ENCODE results near the gene FILIP1.

The FILIP1 gene

DNA sequence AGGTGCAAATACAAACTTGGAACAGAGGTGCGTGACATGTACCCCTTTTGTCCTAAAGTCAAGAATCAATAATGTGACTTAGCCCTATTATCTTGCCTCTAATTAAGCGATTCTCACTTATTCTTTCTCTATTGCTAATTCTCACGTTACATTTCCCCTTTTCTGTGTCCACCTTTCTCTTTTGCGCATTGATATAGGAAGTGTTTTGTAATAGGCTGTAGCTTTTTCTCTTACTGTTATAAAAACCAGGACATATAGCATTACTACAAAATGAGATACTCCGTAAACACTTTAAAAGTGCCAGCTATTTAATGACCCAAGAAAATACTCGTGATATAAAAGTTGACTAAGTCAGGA lies 208.3 kb downstream of the FILIP1 start:
- DNase-seq: no peak

DNA sequence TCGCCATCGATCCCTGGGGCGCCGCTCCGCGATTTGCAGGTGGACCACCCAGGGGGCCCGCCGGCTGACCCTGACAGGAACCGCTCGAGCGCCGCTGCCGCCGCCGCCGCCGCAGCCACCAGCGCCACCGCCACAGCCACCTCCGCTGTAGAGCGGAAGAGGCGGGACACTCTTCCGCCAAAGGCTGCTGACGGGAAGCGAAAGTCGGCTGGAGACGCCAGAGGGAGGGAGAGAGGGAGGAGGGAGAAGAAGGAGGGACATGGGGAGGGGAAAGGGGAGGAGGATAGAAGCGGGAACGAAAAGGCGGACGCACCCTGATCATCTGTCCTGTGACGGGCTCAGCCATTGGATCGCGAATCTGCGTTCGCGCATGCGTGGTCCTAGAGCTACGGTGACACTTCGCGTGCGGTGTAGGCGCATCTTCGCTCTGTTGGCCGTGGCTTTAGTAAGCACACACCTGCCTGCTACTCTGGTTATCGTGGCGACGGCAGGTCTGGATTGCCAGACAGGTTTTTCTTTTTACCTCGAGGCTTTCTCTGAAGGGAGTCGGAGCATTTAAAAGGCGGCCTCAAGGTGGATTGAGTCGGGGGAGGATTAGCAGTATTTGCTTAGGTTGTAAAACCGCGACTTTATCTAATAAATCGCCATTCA lies 208.8 kb downstream of the FILIP1 start, which contains the start of gene TMEM30A:
TSS of gene TMEM30A (minus strand) at position 161 of the 651 bp plus-strand sequence. CDS start at position 7, 154 bp downstream.
- peak; percentile 95 for DNase-seq

DNA sequence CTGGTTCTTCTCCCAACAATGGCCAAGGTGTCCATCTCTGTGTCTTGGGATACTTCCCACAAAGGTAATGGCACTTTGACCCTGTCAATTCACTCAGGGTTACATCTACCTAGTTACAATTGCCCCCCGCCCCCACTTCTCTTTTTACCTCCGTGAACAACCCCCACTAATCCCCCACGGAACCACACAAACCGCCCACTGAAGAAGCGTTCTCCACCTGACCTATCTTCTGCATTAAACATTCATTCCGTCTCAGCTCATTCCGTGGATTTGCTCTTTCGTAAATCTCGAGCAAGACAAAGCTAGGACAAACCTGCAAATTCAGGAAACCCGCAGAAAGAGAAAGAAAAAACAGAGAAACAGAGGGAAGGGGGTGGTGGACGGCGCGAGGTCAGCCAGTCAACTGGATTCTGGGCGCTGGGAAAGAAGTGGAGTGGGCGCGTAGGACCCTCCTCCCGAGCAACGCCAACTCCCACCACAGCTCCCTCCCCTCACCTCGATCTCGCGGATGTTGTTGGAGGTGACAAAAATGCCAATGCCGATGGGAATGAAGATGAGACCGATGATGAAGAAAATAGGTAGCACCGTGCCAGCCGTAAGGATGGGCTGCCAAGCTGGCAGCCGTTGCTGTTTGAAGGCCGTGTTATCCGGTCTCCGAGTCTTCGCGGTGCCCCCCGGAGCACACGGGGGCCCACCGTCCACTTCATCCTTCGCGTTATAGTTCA lies 209.5 kb downstream of the FILIP1 start:
- peak; percentile 55 for DNase-seq

DNA sequence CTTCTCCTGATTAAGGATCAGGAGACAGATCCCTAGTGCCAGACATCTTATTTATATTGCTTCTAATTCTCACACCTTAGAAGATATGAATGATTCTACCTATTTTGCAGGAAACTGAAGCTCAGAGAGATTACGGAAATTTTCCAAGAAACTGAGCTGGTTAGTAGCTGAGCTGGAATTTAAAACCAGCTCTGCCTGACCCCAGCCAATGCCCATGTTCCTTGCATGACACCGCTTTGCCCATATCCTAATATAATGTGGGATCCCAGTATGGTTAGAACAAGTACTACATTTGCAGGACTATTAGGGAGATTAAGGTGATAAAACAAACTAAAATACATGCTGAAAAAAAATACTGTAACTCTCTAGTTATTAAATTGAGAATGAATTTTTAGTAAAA lies 210.9 kb downstream of the FILIP1 start:
- no peak for DNase-seq

DNA sequence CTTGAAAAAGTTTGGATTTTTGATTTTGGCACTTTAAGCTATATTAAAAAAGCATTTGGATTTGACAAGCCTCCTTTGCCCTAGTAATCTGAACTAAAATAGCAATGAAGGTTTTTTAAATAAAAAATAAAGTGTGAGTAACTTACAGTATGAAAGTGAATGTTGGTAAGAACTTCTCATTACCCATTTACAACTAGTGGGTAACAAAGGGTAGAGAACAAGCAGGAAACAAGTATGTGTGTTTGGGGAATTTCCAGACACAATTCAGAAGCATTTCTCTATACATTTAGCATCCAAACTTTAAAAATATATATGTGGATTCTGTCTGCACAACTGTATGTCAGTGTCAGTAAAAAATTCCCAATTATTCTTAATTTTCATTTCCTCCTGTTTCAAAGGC lies 211.9 kb downstream of the FILIP1 start:
- DNase-seq: no peak

DNA sequence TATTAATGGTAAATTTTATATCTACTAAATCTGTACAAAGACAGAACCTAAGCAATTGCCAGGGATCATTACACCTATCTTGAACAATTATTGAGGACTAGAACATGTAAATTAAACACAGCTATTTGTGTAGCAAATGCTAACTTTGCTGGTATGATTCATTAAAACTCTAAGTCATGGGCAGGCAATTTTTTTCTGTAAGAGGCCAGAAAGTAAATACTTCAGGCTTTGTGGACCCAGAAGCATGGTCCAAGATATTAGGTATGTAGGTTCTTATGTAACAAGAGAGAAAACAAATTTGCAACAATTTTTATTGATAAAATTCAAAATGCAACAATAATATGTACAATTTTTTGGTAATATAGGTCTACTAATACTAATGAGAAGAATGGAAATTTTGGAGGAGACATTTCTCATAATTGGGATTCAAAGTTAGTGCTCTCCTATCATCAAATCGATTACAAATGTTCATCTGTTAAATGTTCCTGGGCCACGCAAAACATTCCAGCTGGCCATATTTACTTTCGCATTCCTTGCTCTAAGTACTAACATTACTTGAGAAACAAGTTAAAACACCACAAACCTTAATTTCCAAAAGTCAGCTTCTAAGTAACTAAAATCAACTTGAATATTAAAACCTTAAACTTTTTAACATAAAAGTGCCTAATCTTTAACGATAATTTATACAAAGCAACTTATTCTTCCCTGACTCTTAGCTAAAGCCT lies 213.3 kb downstream of the FILIP1 start:
- DNase-seq: no peak

DNA sequence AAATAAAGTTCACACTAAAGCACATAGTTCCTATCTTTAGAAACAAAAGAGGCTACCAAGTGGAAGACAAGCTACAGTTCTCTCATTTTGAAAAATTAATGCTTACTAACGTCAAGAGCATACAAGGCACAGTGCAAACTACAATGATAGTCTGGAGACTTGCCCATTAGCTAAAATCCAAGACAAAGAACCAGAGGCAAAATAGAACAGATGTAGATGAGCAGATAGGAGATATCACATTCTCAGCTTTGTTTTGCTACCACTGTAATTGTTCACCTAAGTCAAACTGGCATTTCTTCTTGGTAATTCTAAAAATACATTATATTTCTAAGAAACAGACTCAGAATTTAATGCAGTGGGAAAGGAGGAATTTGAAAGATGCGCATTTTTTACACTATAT lies 214.2 kb downstream of the FILIP1 start:
- no peak for DNase-seq

DNA sequence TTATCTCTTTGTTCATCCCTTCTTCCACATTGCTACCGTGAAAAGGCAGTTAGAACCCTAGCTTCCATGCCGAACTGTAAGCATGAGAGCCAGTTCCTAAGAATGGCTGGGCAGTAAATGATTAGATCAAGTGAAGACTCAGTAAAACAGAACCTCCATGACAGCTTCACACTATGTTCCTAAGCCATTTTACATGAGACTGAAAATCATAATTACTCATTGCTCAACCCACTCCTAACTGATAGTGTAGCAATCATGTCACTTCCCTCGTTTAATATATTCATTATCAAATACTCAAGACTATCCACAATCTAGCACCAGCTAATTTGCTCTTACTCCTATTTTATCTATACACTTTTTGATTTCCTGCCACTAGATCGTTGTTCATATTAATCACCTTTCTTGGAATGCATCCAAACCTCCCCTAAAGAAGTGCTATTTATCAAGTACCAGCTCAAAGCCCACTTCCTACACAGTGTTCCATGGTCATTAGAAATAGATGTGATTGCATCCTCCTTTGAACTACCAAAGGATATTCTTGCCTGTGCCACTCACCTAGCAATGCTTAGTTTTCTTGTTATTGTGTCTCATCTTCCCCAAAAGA lies 215.0 kb downstream of the FILIP1 start:
- DNase-seq: no peak

DNA sequence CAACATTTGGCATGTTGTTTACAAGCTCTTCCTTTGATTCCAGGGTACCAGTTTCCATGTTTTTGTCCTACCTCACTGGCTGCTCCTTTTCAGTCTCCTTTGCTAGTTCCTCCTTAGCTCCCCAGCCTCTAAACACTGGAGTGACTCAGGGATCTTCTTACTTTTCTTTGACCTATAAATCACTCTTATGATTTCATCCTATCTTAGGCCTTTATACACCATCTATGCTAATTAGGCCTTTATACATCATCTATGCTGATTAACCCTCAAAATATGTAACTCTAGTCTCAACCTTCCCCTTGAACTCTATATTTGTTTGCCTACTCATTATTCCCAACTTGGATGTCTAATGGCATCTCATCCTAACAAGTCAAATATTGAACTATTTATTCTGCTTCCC lies 218.5 kb downstream of the FILIP1 start:
- no peak for DNase-seq

DNA sequence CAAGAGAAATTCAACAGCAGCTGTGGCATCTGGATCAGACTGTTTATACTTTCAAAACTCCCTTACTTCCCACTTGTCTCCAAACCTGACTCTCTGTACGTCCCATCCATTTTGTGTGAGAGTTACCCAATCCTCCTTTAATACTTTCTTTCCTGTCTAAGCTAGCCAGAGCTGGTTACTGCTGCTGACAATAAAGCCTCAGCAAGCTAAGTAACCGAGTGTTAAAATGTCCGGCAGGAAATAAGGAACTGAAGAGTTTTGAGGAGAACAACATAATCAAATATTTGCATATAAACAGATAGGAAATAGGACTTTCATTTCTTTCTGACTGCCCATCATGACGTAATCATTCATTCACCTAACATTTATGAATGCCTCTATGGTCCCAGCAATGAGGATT lies 220.6 kb downstream of the FILIP1 start:
- no peak for DNase-seq

DNA sequence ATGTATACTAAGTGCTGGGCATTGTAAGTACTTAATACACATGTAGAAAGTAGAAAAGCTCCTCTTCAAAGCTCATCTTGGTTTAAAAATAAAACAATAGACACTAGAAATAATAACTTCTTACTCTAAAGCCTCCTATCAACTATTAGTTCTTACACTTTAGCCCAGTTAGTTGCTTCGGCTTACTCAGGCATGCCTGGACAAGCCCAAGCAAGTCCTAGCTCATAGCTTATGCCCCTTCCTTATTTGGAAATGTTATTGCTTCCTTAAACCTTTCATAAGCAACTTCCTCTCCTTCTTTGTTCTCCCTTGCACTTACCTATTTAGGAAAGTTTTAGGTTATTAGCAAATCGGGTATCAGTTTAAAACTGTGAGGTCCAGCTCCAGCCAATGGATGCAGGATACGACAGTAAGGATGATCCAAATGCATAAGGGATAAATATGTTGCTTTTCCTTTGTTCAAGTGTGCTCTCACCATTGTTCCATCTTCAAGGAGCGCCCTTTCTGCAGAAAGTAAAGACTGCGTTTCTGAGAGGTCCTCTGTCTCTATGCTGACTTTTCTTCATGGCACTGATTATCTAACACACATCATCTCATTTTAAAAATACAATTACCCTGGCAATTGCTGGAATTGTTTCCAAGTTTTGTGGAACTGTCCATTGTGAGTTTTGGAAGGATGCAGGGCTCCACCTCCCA lies 221.3 kb downstream of the FILIP1 start:
- DNase-seq: no peak

DNA sequence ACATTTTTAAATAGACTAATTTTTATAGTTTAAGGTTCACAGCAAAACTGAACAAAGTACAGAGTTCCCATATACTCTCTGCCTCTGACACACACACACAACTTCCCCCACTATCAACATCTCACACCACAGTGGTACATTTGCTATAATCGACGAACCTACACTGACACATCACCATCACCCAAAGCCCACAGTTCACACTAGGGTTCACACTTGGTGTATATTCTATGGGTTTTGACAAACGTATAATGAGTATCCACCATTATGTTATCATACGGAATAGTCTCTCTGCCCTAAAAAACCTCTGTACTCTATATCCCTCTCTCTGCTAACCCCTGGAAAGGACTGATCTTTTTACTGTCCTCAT lies 224.6 kb downstream of the FILIP1 start:
- no peak for DNase-seq

DNA sequence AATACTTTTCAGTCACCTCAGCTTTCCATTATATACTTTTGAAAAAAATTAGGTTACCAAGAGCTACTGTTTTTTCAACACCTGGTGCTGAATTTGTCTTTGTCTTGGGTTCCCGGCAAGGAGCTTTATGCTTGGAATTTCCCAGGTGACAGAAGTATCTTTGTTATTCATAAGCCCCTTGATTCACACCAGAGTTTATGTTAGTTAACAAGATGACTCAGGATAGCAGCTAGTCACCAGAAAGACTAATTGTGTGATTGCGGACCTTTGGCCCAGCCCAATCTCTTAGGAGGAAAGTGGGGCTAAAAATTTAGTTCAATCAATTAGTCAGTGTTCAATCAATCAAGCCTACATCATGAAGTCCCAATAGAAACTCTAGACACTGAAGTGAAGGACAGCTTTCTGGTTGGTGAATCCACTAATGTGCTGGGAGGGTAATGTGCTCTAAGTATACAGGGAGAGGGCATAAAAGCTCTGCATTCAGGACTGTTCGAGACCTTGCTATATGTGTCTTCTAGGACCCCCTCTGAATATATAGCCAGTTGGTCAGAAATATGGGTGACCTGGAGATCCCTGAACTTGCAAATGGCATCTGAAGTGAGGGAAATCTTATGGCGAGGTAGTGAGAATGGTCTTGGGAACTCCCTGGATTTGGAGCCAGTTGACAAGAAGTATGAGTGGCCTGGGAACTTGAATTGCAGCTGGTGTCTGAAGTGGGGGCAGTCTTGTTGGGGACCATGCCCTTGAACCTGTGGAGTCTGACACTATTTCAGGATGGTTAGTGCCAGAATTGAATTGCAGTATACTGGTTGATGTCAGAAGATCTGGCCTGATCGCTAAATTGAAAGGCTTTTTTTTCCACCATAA lies 225.2 kb downstream of the FILIP1 start:
- DNase-seq: no peak

DNA sequence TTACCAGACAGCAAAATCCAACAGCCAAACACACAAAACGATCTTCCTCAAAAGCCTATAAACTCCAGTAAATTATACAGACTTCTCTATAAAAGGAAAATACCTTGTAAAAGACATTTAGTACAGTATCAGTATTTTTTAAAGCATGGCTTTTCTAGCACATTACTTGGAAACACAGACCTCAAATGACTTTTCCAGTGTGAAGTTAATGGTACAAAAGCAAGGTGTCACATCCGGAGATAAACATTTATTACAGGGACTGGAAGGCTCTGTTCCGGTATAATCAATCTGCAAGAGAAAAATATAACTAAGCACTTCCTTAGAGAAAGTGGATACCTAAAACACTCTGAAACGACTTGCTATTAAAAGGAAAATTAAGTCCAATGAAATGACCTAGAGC lies 226.1 kb downstream of the FILIP1 start:
- no peak for DNase-seq

DNA sequence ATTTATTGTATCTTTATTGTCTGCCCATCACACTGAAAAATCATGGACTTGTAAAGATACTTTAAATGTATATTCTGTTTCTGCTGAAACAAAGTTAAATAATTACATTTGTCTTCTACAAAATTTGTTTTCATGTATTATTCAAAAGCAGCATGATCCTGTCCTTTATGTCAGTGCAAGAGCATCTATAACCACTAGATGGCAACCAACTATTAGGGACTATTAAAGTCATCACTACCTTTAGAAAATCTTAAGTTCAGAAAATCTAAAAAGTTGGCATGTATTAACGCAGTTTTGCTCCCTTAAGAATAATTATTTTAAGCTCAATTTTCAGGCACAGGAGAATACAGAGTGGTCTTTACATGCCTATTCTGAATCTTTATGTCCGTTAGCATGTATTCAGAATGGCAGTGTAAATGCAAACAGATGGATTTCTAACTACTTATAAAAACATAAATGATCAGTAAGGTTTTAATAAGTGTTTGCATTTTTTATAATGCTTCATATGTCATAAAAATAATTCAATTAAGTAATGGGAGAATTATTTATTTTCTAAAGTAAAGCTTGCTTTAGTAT lies 226.8 kb downstream of the FILIP1 start:
- no peak for DNase-seq

DNA sequence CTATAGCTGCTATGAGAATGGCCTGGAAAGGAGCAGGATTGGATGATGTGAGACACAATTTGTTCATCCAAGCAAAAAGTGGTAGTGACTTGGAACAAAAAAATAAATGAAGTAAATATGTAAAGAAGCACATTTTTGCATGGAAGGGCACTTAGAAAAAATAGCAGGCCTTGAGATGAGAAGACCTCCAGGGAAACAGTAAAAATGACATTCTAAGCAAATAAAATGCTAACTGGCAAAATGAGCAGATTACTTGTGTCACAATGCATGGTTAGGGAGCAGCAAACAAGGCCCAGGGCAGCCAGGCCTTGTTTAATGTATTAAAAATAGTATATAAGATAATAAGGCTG lies 230.2 kb downstream of the FILIP1 start:
- DNase-seq: no peak

DNA sequence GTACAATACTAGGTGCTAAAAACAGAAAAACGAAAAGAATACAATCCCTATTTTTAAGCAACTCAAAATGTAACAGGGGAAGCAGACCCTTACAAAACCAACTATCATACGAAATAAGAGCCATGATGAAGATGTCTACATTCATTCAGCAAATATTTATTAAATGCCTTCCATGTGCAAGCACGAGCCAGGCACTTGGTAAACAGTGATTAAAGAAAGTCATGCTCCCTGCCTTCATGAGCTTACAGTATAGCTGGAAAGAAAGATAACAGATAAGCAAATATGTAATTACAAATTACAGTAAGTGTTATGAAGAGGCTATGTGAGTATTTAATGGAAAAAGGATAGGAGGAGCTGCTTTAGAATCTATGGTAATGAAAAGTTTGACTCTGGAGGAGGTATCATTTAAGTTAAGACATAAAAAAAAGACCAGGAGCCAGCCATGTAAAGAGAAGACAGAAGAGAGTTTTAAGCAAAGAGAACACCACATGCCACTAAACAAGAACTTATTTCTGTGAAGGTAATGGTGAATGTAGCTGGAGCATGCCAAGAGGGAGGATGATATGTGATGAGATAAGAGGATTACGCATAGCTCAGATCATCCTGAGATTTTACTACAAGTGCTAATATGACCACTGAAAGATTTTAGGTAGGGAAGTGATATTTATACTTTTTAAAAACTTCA lies 230.7 kb downstream of the FILIP1 start:
- no peak for DNase-seq

DNA sequence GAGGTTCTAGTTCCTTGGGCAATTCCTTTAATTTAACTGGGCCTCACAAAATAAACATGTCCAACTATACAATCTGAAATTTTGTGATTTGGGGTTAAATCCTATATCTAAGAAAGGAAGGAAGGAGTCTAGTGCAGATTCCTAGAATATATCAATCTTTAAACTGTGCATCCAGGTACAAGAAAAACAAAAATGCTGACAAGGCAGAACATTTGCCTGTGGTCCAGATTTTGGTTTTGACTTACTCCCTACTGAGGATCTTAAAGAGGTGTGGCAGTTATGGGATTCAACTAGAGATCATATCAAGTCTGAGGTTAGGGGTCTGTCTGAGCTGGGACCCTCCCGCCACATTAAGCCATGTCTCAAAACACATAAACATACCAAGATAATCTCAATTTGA lies 232.3 kb downstream of the FILIP1 start:
- DNase-seq: no peak

DNA sequence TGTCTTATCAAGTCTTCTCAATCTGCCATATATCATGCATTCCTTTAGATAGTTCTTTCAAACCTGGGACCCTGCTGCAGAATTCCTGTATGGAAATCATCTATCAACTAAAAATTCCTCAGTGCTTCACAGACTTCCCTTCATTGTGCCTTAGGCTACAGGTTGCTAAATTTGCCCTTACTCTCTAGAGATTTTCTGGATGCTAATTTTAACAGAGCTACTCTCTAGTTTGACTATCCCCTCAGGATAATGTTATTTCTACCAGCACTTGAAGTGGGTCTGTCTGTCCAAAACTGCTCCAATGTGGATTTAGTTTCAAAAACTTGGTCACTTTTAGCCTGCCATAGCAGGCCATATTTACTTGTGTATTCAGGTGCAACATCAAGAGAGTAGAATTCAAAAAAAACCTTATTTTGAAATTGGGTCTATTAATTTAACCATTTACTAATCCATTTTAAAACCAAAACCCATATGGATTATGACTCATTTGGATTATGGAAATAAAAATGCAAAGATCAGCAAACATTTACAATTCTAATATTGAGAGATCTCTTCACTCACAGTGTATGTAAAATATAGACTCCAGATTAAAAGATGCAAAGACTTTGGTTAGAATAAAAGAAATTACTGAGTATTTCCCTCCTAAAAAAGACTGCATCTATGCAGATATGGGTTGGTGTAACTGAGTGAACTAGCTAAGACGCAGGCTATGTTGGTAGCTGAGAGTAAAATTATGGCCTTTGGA lies 236.1 kb downstream of the FILIP1 start:
- DNase-seq: no peak

DNA sequence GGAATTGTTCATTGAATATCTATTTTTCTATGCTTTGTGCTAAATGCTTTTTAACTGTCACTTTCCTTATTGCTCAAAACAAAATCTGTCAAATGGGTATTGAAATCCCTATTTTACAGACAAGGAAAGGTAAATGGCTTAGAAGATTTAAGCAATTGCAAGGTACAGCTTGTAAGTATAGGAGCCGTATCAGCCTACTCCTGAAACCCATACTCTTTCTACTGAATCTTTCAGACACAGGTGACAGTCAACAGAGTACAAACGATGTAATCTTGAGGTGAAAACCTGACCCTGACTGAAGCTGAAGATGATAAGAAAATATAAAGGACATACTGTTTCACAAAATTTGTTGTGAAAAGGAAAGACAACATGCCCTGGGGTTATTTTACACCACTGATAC lies 243.0 kb downstream of the FILIP1 start:
- no peak for DNase-seq

DNA sequence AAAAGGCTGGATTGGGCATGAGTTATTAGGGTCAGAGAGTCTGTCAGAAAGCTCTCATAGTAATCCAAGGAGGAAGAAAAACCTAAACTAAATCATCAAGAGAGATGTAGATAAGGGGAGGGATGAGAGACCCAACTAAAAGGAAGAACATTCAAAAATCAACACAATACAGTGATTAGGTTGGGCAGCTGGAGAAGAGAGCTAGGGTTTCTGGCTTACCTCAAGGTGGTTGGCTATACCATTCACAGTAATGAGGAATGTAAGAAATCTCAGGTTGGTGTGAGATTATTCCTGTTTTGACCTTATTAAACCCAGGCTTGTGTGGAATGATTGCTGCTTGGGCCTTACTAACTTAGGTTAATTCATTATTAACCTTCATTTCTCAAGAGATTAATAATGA lies 243.8 kb downstream of the FILIP1 start:
- DNase-seq: no peak

Data from activated CD8-positive, alpha-beta memory T cell treated with anti-CD3 and anti-CD28 coated beads, Interleukin-2, amount 50 U/mL, for 48 hours (primary cell).